SK-N-SH treated with all-trans-retinoic acid at 6 μM for 48 hours (cell line): ENCODE data around the gene UNC80.

Experiments
- ATAC-seq: fragments of 200-7000 bp; cut with Tn5 transposase; 3 replicates; pipeline ENCODE4 v1.9.1; 2020; ENCODE audit warnings: mild to moderate bottlenecking, moderate library complexity
- ARNTL ChIP-seq: fragments of 450-650 bp; formaldehyde crosslinking; IDR thresholded peaks from 2 replicates; pipeline ENCODE4 v1.5.0; 2020; ENCODE audit warnings: low read depth, mild to moderate bottlenecking, moderate library complexity, borderline replicate concordance
- CSDC2 ChIP-seq: fragments of 250-450 bp; sonication (Bioruptor Pico); IDR thresholded peaks from 2 replicates; pipeline ENCODE4 v1.5.0; 2020; ENCODE audit warnings: mild to moderate bottlenecking, moderate library complexity
- ESRRG ChIP-seq: fragments of 250-450 bp; sonication (Bioruptor Pico); IDR thresholded peaks from 2 replicates; pipeline ENCODE4 v1.6.1; 2021; ENCODE audit warnings: mild to moderate bottlenecking
- GLIS3 ChIP-seq: fragments of 250-450 bp; sonication (Bioruptor Pico); IDR thresholded peaks from 2 replicates; pipeline ENCODE4 v1.5.0; 2020; ENCODE audit warnings: mild to moderate bottlenecking, moderate library complexity
- ISL1 ChIP-seq: fragments of 250-450 bp; sonication (Bioruptor Pico); IDR thresholded peaks from 2 replicates; pipeline ENCODE4 v2.1.2; 2022; ENCODE audit warnings: mild to moderate bottlenecking, moderate library complexity
- PATZ1 ChIP-seq: fragments of 250-450 bp; sonication (Bioruptor Pico); IDR thresholded peaks from 2 replicates; pipeline ENCODE4 v1.8.0; 2020; ENCODE audit warnings: mild to moderate bottlenecking, moderate library complexity, borderline replicate concordance
- PPARA ChIP-seq: fragments of 250-450 bp; sonication (Bioruptor Pico); IDR thresholded peaks from 2 replicates; pipeline ENCODE4 v1.5.0; 2020; ENCODE audit warnings: mild to moderate bottlenecking, borderline replicate concordance
- RARB ChIP-seq: fragments of 250-450 bp; sonication (Bioruptor Pico); IDR thresholded peaks from 2 replicates; pipeline ENCODE4 v1.8.0; 2021; ENCODE audit warnings: mild to moderate bottlenecking, moderate library complexity
- SNAI2 ChIP-seq: fragments of 250-450 bp; sonication (Bioruptor Pico); IDR thresholded peaks from 2 replicates; pipeline ENCODE4 v1.5.0; 2020; ENCODE audit warnings: mild to moderate bottlenecking, moderate library complexity
- TCF4 ChIP-seq: fragments of 250-450 bp; sonication (Bioruptor Pico); IDR thresholded peaks from 2 replicates; pipeline ENCODE4 v1.8.0; 2021; ENCODE audit warnings: mild to moderate bottlenecking, moderate library complexity, borderline replicate concordance
- TOX ChIP-seq: fragments of 250-450 bp; sonication (Bioruptor Pico); IDR thresholded peaks from 2 replicates; pipeline ENCODE4 v1.8.0; 2021; ENCODE audit warnings: mild to moderate bottlenecking, moderate library complexity, borderline replicate concordance
- TSHZ2 ChIP-seq: fragments of 250-450 bp; sonication (Bioruptor Pico); IDR thresholded peaks from 2 replicates; pipeline ENCODE4 v1.5.0; 2020; ENCODE audit warnings: mild to moderate bottlenecking, moderate library complexity
- ZC3H10 ChIP-seq: fragments of 250-450 bp; sonication (Bioruptor Pico); IDR thresholded peaks from 2 replicates; pipeline ENCODE4 v1.5.1; 2021; ENCODE audit warnings: mild to moderate bottlenecking, moderate library complexity
- ZFP3 ChIP-seq: fragments of 250-450 bp; sonication (Bioruptor Pico); IDR thresholded peaks from 2 replicates; pipeline ENCODE4 v1.5.0; 2020; ENCODE audit warnings: mild to moderate bottlenecking, moderate library complexity
- ZFP30 ChIP-seq: fragments of 450-650 bp; formaldehyde crosslinking; IDR thresholded peaks from 2 replicates; pipeline ENCODE4 v1.5.0; 2022; ENCODE audit warnings: mild to moderate bottlenecking, moderate library complexity
- ZNF565 ChIP-seq: fragments of 450-650 bp; formaldehyde crosslinking; conservative IDR thresholded peaks from 2 replicates; pipeline ENCODE4 v1.5.0; 2020; ENCODE audit warnings: low read depth, mild to moderate bottlenecking, moderate library complexity
- ZNF70 ChIP-seq: fragments of 450-650 bp; formaldehyde crosslinking; IDR thresholded peaks from 2 replicates; pipeline ENCODE4 v1.5.0; 2020; ENCODE audit warnings: mild to moderate bottlenecking, moderate library complexity
- ZNF8 ChIP-seq: fragments of 450-650 bp; formaldehyde crosslinking; IDR thresholded peaks from 2 replicates; pipeline ENCODE4 v1.5.0; 2020; ENCODE audit warnings: mild to moderate bottlenecking, moderate library complexity
- TF ChIP-seq, protein P1 (sequence below): fragments of 250-450 bp; sonication (Bioruptor Pico); IDR thresholded peaks from 2 replicates; pipeline ENCODE4 v1.5.1; 2021; ENCODE audit warnings: mild to moderate bottlenecking, moderate library complexity
- TF ChIP-seq, protein P2 (sequence below): fragments of 250-450 bp; sonication (Bioruptor Pico); IDR thresholded peaks from 2 replicates; pipeline ENCODE4 v1.8.0; 2021; ENCODE audit warnings: low read depth, mild to moderate bottlenecking, moderate library complexity, borderline replicate concordance
- TF ChIP-seq, protein P3 (sequence below): fragments of 250-450 bp; sonication (Bioruptor Pico); IDR thresholded peaks from 2 replicates; pipeline ENCODE4 v1.5.1; 2020; ENCODE audit warnings: low read depth, mild to moderate bottlenecking, moderate library complexity

UNC80 gene

GRCh38 chr2:210022824-210023223 is 251.2 kb downstream of the UNC80 start:
- no peak for ATAC-seq

DNA sequence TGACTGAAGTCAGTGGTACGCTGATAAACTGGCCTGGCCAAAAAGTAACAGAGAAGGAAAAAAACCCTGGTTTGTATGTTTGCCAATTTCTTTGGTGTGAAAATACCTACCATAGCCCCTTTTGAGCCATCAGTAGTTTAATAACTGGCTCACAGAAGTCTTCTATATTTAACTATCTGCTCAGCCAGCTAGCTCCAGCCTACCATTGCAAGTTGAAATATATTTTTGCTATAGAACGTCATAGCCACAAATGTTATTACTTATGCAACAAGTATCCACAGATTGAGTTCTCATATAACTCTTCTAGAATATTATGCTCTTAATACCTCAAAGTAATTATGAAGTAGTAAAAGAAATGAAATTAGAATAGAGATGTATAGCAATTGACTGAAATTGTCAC is 256.0 kb downstream of the UNC80 start:
- ATAC-seq: no peak
- TF ChIP-seq ZNF565 (CRISPR knock-in tag) (no peak), PPARA (CRISPR knock-in tag) (no peak), TCF4 (CRISPR knock-in tag) (no peak)

More at GRCh38 chr2:210022824-210023223, 251.2 kb downstream of the UNC80 start:
- TF ChIP-seq SNAI2 (CRISPR knock-in tag): no peak
- TF ChIP-seq TSHZ2 (CRISPR knock-in tag): no peak
- TF ChIP-seq ZC3H10 (CRISPR knock-in tag): no peak
- no peak for TF ChIP-seq PPARA (CRISPR knock-in tag)

DNA sequence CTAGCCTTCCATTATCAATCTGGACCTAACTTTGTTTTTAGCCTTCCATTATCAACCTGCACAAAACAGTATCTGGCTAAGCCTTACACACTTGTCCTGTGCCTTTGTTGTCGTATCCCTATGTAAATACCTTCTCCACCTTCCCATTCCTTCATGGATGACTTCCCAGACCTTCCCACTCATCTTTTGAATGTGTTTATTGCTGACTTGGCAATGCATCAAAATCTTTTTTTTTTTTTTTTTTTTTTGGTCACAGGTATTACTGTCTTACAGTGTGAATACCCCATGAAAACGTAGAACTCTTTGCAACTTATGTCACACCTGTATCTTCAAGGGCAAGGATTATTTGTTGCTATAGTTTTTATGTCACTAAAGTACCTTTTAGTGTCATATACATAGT is 256.5 kb downstream of the UNC80 start:
- ATAC-seq: no peak
- no peak for TF ChIP-seq ESRRG (CRISPR knock-in tag)
- no peak for TF ChIP-seq ARNTL (CRISPR knock-in tag)
- no peak for TF ChIP-seq TCF4 (CRISPR knock-in tag)
- TF ChIP-seq, protein P1, sequence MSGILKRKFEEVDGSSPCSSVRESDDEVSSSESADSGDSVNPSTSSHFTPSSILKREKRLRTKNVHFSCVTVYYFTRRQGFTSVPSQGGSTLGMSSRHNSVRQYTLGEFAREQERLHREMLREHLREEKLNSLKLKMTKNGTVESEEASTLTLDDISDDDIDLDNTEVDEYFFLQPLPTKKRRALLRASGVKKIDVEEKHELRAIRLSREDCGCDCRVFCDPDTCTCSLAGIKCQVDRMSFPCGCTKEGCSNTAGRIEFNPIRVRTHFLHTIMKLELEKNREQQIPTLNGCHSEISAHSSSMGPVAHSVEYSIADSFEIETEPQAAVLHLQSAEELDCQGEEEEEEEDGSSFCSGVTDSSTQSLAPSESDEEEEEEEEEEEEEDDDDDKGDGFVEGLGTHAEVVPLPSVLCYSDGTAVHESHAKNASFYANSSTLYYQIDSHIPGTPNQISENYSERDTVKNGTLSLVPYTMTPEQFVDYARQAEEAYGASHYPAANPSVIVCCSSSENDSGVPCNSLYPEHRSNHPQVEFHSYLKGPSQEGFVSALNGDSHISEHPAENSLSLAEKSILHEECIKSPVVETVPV (CRISPR knock-in tag): no peak
- no peak for TF ChIP-seq RARB
- no peak for TF ChIP-seq ZFP30 (CRISPR knock-in tag)
- TF ChIP-seq GLIS3 (CRISPR knock-in tag): no peak
- TF ChIP-seq, protein P2, sequence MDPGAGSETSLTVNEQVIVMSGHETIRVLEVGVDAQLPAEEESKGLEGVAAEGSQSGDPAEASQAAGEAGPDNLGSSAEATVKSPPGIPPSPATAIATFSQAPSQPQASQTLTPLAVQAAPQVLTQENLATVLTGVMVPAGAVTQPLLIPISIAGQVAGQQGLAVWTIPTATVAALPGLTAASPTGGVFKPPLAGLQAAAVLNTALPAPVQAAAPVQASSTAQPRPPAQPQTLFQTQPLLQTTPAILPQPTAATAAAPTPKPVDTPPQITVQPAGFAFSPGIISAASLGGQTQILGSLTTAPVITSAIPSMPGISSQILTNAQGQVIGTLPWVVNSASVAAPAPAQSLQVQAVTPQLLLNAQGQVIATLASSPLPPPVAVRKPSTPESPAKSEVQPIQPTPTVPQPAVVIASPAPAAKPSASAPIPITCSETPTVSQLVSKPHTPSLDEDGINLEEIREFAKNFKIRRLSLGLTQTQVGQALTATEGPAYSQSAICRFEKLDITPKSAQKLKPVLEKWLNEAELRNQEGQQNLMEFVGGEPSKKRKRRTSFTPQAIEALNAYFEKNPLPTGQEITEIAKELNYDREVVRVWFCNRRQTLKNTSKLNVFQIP (CRISPR knock-in tag): no peak
- no peak for TF ChIP-seq PPARA (CRISPR knock-in tag)
- TF ChIP-seq ZNF8 (CRISPR knock-in tag): no peak
- TF ChIP-seq TOX (CRISPR knock-in tag): no peak
- TF ChIP-seq PATZ1: no peak
- no peak for TF ChIP-seq TSHZ2 (CRISPR knock-in tag)
- TF ChIP-seq SNAI2 (CRISPR knock-in tag): no peak
- no peak for TF ChIP-seq ZFP3 (CRISPR knock-in tag)
- no peak for TF ChIP-seq CSDC2 (CRISPR knock-in tag)
- TF ChIP-seq, protein P3, sequence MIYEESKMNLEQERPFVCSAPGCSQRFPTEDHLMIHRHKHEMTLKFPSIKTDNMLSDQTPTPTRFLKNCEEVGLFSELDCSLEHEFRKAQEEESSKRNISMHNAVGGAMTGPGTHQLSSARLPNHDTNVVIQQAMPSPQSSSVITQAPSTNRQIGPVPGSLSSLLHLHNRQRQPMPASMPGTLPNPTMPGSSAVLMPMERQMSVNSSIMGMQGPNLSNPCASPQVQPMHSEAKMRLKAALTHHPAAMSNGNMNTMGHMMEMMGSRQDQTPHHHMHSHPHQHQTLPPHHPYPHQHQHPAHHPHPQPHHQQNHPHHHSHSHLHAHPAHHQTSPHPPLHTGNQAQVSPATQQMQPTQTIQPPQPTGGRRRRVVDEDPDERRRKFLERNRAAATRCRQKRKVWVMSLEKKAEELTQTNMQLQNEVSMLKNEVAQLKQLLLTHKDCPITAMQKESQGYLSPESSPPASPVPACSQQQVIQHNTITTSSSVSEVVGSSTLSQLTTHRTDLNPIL (CRISPR knock-in tag): no peak
- no peak for TF ChIP-seq ISL1 (CRISPR knock-in tag)
- no peak for TF ChIP-seq ZC3H10 (CRISPR knock-in tag)
- TF ChIP-seq ZNF70 (CRISPR knock-in tag): no peak
